ENCODE measurements around the gene NOVA2. TPM values are rescaled to one million over a fixed set of nuclear protein-coding genes. Genes with fewer than 3 reads are reported as not detected.
A peak's percentile ranks its signal among the peaks of the same experiment; 100 is the strongest.

NOVA2 gene
- total RNA-seq (not detected), total RNA-seq (0 to 0.11 (median 0) reads per million in 172 experiments)
- not detected for polyA plus RNA-seq (2013, experiment 1 of 2)
- 0.05 TPM for polyA plus RNA-seq (2013, experiment 2 of 2)

- H3K9me3 ChIP-seq (ENCODE audit: control insufficient read depth in 1 of 2, insufficient read depth in 1 of 2, low read length in 2 of 2) = peaks cover 0 to 6% of the 10 kb centered on the region in 2 experiments
- no peaks in the 10 kb centered on the region for H3K36me3 ChIP-seq (ENCODE audit: insufficient read depth, low read length)
- ChIA-PET CTCF (no interaction called here), POLR2A (no interaction called here)
- Mint-ChIP-seq H3K4me3 (peak within 1 kb of the TSS; percentile 49), H3K27ac (no peak within 1 kb of the TSS), H3K36me3 (ENCODE audit: low read depth) (no peaks in the 10 kb centered on the region), H3K4me1 (ENCODE audit: low read depth) (peaks cover 18% of the 10 kb centered on the region), H3K9me3 (no peaks in the 10 kb centered on the region), H3K27me3 (peaks cover 82% of the 10 kb centered on the region)
- ATAC-seq (ENCODE audit: poor library complexity) = no peak
- no peak within 1 kb of the TSS for H3K4me3 ChIP-seq (ENCODE audit: low read length)
- peaks cover 59 to 62% of the 10 kb centered on the region in 2 experiments for H3K27me3 ChIP-seq (ENCODE audit: control insufficient read depth in 1 of 2, insufficient read depth in 2 of 2, low read length in 2 of 2)
- H3K27ac ChIP-seq (ENCODE audit: low read depth in 1 of 2, low read length in 2 of 2) = no peak within 1 kb of the TSS
- peaks cover 27% of the 10 kb centered on the region for H3K4me1 ChIP-seq (ENCODE audit: insufficient read depth, low read length)
- no peak for TF ChIP-seq CTCF (IDR thresholded peaks at IDR 0.05)
- intact Hi-C loops (cut with DNase I, micrococcal nuclease) = no loop called here
- peak in 4 of 14 experiments; percentile 18 to 59 (median 30) for DNase-seq
Observed at GRCh38 chr19:45973553-45974338, at the start of gene NOVA2. NOVA2 (minus strand) TSS chr19:45973865; CDS start chr19:45973351, 514 bp downstream.

GRCh38 chr19:46023311-46023779 lies 49.7 kb upstream of the NOVA2 start:
- Mint-ChIP-seq H3K9me3 (no peaks in the 10 kb centered on the region), H3K27me3 (peaks cover 32% of the 10 kb centered on the region), H3K36me3 (ENCODE audit: low read depth) (no peaks in the 10 kb centered on the region), H3K27ac (no peak overlapping the region), H3K4me3 (no peak overlapping the region), H3K4me1 (ENCODE audit: low read depth) (peaks cover 18% of the 10 kb centered on the region)
- POLR2A ChIA-PET = no interaction called here
- peaks cover 6 to 18% of the 10 kb centered on the region in 2 experiments for H3K27me3 ChIP-seq (ENCODE audit: control insufficient read depth in 1 of 2, insufficient read depth in 2 of 2, low read length in 2 of 2)
- H3K9me3 ChIP-seq (ENCODE audit: control insufficient read depth in 1 of 2, insufficient read depth in 1 of 2, low read length in 2 of 2) = no peaks in the 10 kb centered on the region
- intact Hi-C loops (cut with DNase I, micrococcal nuclease) = no loop called here
- no peaks in the 10 kb centered on the region for H3K36me3 ChIP-seq (ENCODE audit: insufficient read depth, low read length)
- no peak overlapping the region for H3K4me3 ChIP-seq (ENCODE audit: low read length)
- no peak overlapping the region for H3K27ac ChIP-seq (ENCODE audit: low read depth in 1 of 2, low read length in 2 of 2)
- DNase-seq (no peak), ATAC-seq (ENCODE audit: poor library complexity) (no peak)
- no peak for TF ChIP-seq CTCF (IDR thresholded peaks at IDR 0.05)
- CTCF ChIA-PET = no interaction called here
- H3K4me1 ChIP-seq (ENCODE audit: insufficient read depth, low read length) = peaks cover 10% of the 10 kb centered on the region

- H3K27me3 ChIP-seq (ENCODE audit: control insufficient read depth in 1 of 2, insufficient read depth in 2 of 2, low read length in 2 of 2) = peaks cover 6 to 15% of the 10 kb centered on the region in 2 experiments
- no peak for TF ChIP-seq CTCF (IDR thresholded peaks at IDR 0.05)
- POLR2A ChIA-PET = interaction anchor here (0.5 kb wide), 1 partner anchor 166 kb away, joined by 3 read pairs; no protein-coding TSS in a partner anchor
- H3K36me3 ChIP-seq (ENCODE audit: insufficient read depth, low read length) = no peaks in the 10 kb centered on the region
- intact Hi-C loops (cut with DNase I, micrococcal nuclease) = no loop called here
- no peak for DNase-seq
- H3K36me3 Mint-ChIP-seq (ENCODE audit: low read depth) = no peaks in the 10 kb centered on the region
- H3K27ac ChIP-seq (ENCODE audit: low read depth in 1 of 2, low read length in 2 of 2) = no peak within 1 kb of the TSS
- no peak within 1 kb of the TSS for H3K27ac Mint-ChIP-seq
- peaks cover 32% of the 10 kb centered on the region for H3K27me3 Mint-ChIP-seq
- CTCF ChIA-PET = no interaction called here
- H3K9me3 ChIP-seq (ENCODE audit: control insufficient read depth in 1 of 2, insufficient read depth in 1 of 2, low read length in 2 of 2) = no peaks in the 10 kb centered on the region
- H3K9me3 Mint-ChIP-seq = no peaks in the 10 kb centered on the region
- no peak for ATAC-seq (ENCODE audit: poor library complexity)
- peaks cover 10% of the 10 kb centered on the region for H3K4me1 ChIP-seq (ENCODE audit: insufficient read depth, low read length)
- H3K4me3 ChIP-seq (ENCODE audit: low read length) = no peak within 1 kb of the TSS
- peaks cover 18% of the 10 kb centered on the region for H3K4me1 Mint-ChIP-seq (ENCODE audit: low read depth)
- H3K4me3 Mint-ChIP-seq = peak within 1 kb of the TSS; percentile 45
Observed at GRCh38 chr19:46022431-46023310, 49.0 kb upstream of the NOVA2 start, which contains the start of gene PGLYRP1. PGLYRP1 (minus strand) TSS chr19:46023053; CDS start chr19:46023021, 32 bp downstream.

All from CD4-positive, alpha-beta T cell (primary cell).